Stimulated activated CD8-positive, alpha-beta memory T cell treated with anti-CD3 and anti-CD28 coated beads, Interleukin-12 subunit alpha, Interleukin-12 subunit beta, amount 100 ng/mL, for 24 hours (primary cell): Measurements from ENCODE around the gene TMEM219.

Experiments used
- DNase-seq: peaks from one replicate; pipeline ENCODE4 v3.0.0-alpha.2; 2020; ENCODE audit errors: extremely low read depth

TMEM219 gene

GRCh38 chr16:29982560-29983419 is 20.9 kb downstream of the TMEM219 start:
- no peak for DNase-seq

GRCh38 chr16:29983420-29984136 is 21.7 kb downstream of the TMEM219 start:
- no peak for DNase-seq

DNA sequence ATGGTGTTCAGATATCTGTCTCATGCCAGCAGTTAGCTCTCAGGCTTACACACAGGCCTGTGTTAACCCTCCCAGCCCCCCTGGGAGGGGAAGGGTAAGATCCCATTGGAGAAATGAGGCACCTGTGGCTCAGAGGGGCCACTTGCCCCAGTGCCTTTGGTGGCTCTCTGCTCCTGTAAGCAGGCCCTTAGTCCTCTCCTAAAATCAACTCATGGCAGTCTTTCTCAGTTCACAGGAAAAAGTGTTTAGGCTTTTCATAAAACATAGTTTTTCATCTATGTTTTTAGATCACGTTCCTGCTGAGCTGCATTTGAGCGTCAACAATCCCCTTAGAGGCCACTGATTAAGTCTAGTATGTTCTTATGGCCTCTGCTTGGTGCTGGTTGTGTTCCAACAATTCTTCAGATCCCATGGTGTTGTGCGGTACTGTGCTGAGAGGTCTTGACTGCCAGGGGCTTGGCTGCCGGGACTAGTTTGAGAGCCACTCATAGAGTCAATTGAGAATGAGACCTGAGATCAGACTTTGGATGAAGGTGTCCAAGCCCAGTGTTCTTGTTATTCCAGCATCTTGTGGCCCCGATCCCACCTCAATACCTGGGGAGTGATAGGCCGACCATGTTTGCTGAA is 22.4 kb downstream of the TMEM219 start:
- DNase-seq: no peak

GRCh38 chr16:29984764-29985147 is 22.9 kb downstream of the TMEM219 start:
- DNase-seq: no peak

- DNase-seq: no peak
These were observed 23.5 kb downstream of the TMEM219 start for GRCh38 chr16:29985271-29985811.

DNA sequence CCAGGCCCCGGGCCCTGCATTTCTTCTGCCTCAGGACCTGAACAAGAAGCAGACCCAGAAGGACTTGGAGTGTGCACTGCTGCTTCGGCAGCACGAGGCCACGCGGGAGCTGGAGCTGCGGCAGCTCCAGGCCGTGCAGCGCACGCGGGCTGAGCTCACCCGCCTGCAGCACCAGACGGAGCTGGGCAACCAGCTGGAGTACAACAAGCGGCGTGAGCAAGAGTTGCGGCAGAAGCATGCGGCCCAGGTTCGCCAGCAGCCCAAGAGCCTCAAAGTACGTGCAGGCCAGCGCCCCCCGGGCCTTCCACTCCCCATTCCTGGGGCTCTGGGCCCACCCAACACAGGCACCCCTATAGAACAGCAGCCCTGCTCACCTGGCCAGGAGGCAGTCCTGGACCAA is 24.4 kb downstream of the TMEM219 start:
- no peak for DNase-seq

GRCh38 chr16:29986931-29987330 is 25.1 kb downstream of the TMEM219 start:
- no peak for DNase-seq

DNA sequence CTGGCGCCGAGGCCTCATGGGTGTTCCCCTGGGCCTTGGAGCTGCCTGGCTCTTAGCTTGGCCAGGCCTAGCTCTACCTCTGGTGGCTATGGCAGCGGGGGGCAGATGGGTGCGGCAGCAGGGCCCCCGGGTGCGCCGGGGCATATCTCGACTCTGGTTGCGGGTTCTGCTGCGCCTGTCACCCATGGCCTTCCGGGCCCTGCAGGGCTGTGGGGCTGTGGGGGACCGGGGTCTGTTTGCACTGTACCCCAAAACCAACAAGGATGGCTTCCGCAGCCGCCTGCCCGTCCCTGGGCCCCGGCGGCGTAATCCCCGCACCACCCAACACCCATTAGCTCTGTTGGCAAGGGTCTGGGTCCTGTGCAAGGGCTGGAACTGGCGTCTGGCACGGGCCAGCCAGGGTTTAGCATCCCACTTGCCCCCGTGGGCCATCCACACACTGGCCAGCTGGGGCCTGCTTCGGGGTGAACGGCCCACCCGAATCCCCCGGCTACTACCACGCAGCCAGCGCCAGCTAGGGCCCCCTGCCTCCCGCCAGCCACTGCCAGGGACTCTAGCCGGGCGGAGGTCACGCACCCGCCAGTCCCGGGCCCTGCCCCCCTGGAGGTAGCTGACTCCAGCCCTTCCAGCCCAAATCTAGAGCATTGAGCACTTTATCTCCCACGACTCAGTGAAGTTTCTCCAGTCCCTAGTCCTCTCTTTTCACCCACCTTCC is 25.6 kb downstream of the TMEM219 start:
- DNase-seq: no peak

DNA sequence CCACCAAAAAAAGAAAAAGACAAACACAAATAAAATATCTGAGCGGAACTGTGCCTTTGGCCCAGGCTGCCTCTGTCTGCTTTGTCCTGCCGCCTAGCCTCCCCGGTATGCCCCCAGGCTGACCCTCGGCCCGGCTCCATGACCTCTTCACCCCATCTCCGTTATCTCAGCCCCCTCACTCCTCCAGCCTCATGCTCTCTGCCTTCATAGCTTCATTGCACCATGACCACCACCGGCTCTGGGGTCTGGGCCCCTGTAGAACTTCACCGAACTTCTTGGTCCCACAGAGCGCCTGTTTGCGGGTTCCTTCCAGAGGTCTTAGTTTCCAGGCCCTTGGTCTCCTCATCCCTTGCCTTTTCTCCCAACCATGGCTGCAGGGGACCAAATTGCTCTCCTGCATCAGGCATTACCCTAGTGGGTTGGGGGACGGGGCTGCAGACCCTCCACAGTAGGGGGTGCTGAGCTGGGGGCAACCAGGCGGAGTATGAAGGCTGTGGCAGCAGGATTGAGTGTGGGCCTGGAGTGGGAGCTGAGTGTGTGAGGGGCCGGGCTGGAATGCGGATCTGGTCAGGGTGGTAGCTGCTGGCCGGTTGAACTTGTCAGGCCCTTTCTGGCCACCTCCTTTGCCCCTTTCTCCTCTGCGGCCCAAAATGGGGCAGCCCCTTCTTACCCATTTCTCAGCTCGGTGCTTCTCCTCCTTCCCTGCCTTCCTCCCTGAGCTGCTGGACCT is 26.6 kb downstream of the TMEM219 start:
- DNase-seq: no peak

- DNase-seq: no peak
These were observed 27.4 kb downstream of the TMEM219 start for GRCh38 chr16:29989111-29989858.

DNA sequence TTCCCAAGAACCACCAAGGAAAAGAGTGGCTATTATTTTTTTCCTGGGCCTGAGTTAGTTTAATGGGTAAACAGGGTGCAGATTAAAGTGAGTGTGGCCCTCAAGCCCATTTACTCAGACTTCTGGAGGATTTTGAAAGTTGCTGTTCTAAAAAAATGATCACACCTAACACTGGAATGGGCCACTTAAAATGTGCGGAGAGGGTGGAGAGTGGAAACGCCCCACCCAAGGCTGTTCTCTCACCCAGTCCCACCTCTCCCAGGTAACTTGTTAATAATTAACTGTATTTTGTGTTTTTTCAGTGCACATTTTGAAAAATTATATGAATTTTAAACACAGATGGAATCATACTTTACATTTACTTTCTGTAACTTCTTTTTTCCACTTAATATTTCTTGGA is 28.2 kb downstream of the TMEM219 start:
- DNase-seq: no peak

DNA sequence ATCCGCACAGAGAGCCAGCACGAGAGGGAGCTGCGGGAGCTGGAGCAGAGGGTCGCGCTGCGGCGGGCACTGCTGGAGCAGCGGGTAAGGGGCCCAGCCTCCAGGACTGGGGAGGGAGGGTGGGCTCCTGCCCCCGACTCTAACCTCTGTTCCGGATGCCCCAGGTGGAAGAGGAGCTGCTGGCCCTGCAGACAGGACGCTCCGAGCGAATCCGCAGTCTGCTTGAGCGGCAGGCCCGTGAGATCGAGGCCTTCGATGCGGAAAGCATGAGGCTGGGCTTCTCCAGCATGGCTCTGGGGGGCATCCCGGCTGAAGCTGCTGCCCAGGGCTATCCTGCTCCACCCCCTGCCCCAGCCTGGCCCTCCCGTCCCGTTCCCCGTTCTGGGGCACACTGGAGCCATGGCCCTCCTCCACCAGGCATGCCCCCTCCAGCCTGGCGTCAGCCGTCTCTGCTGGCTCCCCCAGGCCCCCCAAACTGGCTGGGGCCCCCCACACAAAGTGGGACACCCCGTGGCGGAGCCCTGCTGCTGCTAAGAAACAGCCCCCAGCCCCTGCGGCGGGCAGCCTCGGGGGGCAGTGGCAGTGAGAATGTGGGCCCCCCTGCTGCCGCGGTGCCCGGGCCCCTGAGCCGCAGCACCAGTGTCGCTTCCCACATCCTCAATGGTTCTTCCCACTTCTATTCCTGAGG is 29.1 kb downstream of the TMEM219 start:
- DNase-seq: no peak

- no peak for DNase-seq
These were observed 29.7 kb downstream of the TMEM219 start for GRCh38 chr16:29991571-29991904.

DNA sequence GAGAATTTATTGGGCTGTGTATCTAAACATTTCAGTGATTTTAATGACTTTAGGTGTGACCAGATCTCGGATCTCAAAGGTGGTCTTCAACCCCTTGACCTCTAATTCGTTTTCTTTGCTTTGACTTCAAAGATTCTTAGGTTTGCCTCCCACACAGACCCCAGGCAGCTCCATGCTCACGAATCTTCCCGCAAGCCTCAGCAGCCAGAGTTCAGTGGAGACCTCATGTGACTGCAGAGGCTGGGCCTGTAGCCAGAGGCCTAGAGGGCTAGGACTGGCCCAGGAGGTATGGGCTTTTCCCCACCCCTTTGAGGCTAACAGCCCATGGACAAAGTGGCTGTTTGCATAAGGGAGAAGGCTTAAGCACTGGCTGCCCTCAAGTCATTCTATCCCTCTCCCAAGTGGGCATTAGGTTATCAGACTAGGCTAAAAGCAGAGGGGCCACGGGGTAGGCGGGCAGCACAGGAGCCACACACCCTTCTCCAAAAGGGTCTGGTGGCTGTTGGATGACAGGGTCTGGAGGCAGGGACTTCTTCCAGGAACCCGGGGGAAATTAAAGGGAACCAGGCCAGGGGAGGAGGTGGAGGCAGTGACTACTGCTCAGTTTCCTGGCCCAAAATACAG is 30.6 kb downstream of the TMEM219 start:
- DNase-seq: no peak

- DNase-seq: no peak
These were observed 31.5 kb downstream of the TMEM219 start for GRCh38 chr16:29993191-29993902.

DNA sequence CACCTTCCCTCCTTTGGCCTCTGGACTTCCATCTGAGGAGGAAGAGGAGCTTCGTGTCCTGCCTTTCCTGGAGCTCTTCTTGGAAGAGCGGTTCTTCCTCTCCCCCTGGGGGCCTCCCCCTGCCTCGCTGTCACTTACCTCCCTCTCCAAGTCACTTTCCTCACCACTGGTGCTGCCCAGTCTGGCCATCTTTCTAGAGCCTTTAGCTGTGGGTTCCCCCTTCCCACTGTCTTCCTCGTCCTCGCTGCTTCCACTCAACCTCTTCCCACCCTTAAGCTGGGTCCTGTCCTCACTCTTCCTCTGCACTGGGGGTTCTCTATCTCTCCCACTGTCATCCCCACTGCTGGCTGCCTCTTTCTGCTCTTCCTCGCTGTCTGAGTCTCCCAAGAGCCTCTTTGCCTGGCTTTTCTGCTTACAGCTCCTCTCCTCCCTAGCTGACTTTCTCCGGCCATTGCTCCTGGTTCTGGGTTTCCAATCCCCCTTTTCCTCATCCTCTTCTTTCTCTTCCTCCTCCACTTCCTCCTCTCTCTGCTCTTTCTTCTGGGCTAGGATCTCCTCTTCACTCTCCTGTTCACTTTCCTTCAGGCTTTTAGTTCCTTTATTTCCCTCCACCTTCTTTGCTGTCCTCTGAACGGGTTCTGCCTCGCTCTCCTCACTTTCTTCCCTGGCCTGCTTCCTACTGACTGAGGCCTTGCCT is 32.2 kb downstream of the TMEM219 start:
- DNase-seq: no peak

DNA sequence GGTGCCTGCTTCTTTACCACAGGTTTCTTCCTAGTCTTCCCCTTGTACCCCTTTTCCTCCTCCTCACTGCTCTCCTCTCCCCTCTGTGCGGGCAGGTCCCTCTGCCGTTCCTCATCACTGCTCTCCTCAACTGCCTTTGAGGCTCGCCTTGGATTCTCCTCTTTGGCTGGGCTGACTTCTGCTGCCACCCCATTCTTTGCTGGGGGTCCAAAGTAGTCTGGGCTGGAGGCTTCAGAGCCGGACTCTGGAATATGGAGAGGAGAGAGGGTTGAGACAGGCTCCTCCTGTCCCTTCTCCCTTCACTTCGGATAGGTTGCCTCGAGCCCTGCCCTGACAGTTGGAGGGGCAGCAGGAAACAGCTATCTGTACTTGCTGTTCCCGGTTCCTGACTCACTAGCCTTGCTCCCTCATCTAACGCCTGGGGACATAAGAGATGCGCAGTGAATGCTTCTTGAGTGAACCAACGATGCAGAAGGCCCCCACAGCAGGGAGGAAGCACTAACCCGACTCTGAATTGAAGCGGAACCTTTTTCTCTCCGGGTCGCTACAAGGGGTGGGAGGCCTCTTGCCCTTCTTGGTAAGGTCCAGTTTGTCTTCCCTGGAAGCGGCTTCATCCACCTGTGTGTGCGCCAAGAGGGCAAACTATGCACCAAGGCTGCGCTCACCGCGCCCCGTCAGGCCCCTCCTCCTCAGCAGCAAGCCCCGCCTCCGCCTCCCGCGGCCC is 32.9 kb downstream of the TMEM219 start:
- DNase-seq: peak; percentile 39
